Hippocampal formation (tissue), 2 donors: ENCODE measurements around the gene GSG1L.
"Not testable (repeated sequence)": the region's sequence is repeated elsewhere in the genome, so short reads cannot be mapped to it uniquely, and the experiment has no call there.

Experiments
- DNase-seq, 2 donors: peaks; one replicate each; lab custom pipeline; 2025; lab: John Stamatoyannopoulos, UW

Gene GSG1L

GRCh38 chr16:27980919-27981700 is 82.4 kb downstream of the GSG1L start:
- no peak for DNase-seq

- no peak for DNase-seq
These were observed 83.3 kb downstream of the GSG1L start for GRCh38 chr16:27980076-27980775.

DNA sequence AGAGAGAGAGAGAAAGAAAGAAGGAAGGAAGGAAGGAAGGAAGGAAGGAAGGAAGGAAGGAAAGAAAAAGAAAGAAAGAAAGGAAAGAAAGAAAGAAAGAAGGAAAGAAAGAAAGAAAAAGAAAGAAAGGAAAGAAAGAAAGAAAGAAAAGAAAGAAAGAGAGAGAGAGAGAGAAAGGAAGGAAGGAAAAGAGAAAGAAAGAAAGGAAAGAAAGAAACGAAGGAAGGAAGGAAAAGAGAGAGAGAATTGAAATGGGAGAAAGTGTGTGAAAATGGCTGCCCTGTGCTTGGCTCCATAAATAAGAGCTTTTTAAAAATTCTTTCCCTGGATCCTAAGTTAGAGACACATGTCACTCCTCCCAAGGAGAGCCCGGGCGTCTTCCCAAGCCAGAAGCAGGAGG is 83.8 kb downstream of the GSG1L start:
- not testable (repeated sequence) for DNase-seq

DNA sequence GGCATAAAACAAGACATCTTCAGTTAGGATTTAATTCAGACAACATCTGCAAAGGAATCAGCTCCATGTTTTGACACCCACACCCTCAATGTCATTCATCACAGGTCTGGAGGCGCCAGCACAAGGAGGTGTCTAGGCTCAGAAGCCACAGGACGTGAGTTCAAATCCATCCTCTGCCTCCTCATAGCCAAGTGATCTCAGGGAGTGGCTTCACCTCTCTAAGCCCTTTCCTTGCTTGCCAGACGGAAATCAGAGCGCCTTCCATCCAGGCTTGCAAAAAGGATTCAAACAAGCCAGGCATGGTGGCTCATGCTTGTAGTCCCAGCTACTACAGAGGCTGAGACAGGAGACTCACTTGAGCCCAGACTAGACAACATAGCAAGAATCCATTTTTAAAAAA is 84.6 kb downstream of the GSG1L start:
- DNase-seq, result no peak

GRCh38 chr16:27977966-27978365 is 85.5 kb downstream of the GSG1L start:
- no peak for DNase-seq

DNA sequence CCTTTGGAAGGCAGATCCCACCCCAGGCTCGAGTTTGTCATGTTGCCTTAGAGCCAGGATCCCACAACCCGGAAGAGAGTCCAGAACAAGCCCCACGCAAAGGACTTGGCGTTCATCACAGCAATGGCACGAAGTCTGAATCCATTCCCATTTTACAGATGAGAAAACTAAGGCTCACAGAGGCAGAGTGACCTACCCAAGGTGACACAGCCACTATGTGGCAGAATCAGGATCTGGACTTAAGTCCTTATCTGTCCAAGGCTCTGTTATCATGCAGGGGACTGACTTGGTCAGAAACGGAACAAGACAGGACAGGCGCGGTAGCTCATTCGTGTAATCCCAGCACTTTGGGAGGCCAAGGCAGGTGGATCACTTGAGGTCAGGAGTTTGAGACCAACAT is 86.5 kb downstream of the GSG1L start:
- no peak for DNase-seq

DNA sequence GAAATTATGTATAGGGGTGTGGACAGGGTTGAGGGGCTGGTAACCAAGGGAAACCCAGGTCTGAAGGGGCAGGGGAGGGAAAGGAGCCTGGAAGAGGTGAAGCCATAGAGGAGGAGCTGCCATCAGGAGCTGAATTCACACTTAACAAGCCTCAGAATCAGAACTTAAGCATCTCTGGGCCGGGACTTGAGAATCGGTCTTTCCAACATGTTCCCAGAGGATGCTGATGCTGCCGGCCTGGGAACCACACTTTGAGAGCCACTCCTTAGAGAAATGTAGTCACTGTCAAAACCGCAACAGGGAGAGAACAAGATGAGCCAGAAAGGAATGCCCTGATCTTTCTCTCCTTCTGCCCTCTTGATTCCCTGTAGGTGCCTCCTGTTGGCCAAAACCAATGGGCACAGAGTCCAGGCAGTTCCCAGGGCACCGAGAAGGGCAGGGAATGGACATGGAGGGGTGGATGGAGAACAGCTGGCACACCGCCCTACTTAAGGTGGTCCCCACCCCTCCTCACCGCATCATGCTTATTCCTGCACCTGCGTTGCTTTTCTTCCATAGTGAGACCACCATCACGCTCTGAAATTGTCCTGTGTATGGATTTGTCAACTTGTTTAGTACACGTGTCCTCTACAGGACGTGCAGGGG is 88.5 kb downstream of the GSG1L start:
- DNase-seq, result no peak

DNA sequence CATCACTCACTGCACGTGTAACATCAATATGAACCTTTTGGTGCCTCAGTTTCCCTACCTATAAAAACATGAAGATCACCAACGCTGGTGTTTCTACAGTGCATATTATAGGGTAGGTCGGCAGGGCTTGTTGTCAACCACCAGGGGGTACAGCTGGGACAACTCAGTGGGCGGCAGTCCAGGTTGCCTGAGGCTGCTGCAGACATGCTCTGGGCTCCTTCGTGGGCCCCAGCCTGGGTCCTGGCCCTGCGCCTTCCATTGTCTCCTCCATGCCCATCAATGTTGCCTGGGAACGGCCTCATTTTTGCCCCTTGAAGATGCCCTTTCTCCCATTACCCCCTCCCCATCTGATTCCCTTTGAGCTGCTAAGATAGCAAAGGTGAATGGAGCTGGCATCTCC is 89.8 kb downstream of the GSG1L start:
- DNase-seq, result no peak

DNA sequence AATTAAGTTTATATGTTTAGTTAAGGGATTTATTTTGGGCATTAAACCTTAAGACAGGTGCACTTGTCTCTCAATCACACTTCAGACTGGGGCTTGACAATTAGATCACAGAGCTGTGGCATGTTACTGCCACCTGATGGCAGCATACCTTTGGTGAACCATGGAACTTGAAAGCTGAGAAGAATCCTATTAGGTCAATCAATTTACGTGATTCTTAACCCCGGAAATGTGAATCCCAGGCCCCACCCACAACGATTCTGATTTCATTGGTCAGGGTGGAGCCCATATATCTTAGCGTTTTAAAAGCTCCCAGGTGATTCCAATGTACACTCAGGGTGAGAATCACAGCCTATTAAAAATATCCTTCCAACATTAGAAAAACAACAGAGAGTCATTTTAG is 91.0 kb downstream of the GSG1L start:
- DNase-seq, result no peak

- no peak for DNase-seq
These were observed 93.9 kb downstream of the GSG1L start for GRCh38 chr16:27969574-27969973.

- DNase-seq, result no peak
These were observed 96.3 kb downstream of the GSG1L start for GRCh38 chr16:27967169-27967568.

GRCh38 chr16:27966756-27967155 is 96.8 kb downstream of the GSG1L start:
- no peak for DNase-seq

DNA sequence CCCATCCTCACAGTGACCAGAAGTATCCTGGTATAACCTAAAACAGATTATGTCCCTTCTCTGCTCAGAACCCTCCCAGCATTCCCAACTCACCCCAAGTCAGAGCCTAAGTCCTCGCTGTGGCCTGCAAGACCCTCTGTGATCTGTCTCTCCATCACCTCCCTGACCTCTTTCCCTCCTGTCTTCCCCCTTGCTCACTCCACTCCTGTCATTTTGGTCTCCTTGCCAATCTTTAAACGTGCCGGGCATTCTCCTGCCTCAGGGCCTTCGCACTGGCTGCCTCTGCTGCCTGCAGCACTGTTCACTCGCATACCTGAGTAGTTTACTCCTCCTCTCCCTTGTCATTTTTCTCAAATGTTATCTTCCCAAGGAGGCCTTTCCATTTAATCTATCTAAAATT is 97.7 kb downstream of the GSG1L start:
- no peak for DNase-seq

GRCh38 chr16:27963471-27963965 is 100.0 kb downstream of the GSG1L start:
- no peak for DNase-seq

- no peak for DNase-seq
These were observed 101.3 kb downstream of the GSG1L start for GRCh38 chr16:27962197-27962596.

- DNase-seq, result no peak
These were observed 102.3 kb downstream of the GSG1L start for GRCh38 chr16:27961296-27961620.

- DNase-seq, result no peak
These were observed 102.8 kb downstream of the GSG1L start for GRCh38 chr16:27960619-27961295.

- no peak for DNase-seq
These were observed 103.6 kb downstream of the GSG1L start for GRCh38 chr16:27959914-27960313.

DNA sequence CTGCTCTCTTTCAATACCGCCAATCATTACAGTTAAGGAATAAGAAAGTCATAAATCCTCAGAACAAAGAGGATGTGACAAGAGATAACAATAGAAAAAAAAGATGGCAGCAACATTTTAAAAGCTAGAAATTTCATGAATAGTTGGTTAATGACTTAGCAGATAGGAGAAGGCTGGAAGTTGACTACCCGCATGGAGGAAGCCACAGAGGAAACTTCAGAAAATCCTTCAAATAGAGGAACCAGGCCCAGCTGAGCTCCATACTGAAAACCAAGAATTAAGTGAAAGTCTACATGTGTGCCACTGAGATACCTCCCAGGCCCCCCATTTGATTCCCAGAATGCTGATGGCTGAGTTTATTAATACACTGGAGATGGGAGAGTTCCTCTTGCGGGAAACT is 109.3 kb downstream of the GSG1L start:
- DNase-seq, result no peak

GRCh38 chr16:27952811-27953210 is 110.7 kb downstream of the GSG1L start:
- no peak for DNase-seq

- DNase-seq, result no peak
These were observed 111.9 kb downstream of the GSG1L start for GRCh38 chr16:27951489-27952120.
